SK-N-SH treated with all-trans-retinoic acid at 6 μM for 48 hours (cell line): ENCODE measurements around the gene SHC4.

Experiments used
- ATAC-seq: fragments of 200-7000 bp; cut with Tn5 transposase; 3 replicates; pipeline ENCODE4 v1.9.1; 2020; ENCODE audit warnings: mild to moderate bottlenecking, moderate library complexity
- ARNTL ChIP-seq: fragments of 450-650 bp; formaldehyde crosslinking; IDR thresholded peaks from 2 replicates; pipeline ENCODE4 v1.5.0; 2020; ENCODE audit warnings: low read depth, mild to moderate bottlenecking, moderate library complexity, borderline replicate concordance
- BACH2 ChIP-seq: fragments of 250-450 bp; sonication (Bioruptor Pico); IDR thresholded peaks from 2 replicates; pipeline ENCODE4 v1.9.0; 2021; ENCODE audit warnings: mild to moderate bottlenecking, borderline replicate concordance
- CREB5 ChIP-seq: fragments of 250-450 bp; sonication (Bioruptor Pico); IDR thresholded peaks from 2 replicates; pipeline ENCODE4 v1.5.1; 2020; ENCODE audit warnings: low read depth, mild to moderate bottlenecking, moderate library complexity
- CSDC2 ChIP-seq: fragments of 250-450 bp; sonication (Bioruptor Pico); IDR thresholded peaks from 2 replicates; pipeline ENCODE4 v1.5.0; 2020; ENCODE audit warnings: mild to moderate bottlenecking, moderate library complexity
- ESRRG ChIP-seq: fragments of 250-450 bp; sonication (Bioruptor Pico); IDR thresholded peaks from 2 replicates; pipeline ENCODE4 v1.6.1; 2021; ENCODE audit warnings: mild to moderate bottlenecking
- ISL1 ChIP-seq: fragments of 250-450 bp; sonication (Bioruptor Pico); IDR thresholded peaks from 2 replicates; pipeline ENCODE4 v2.1.2; 2022; ENCODE audit warnings: mild to moderate bottlenecking, moderate library complexity
- OSR1 ChIP-seq: fragments of 250-450 bp; sonication (Bioruptor Pico); IDR thresholded peaks from 2 replicates; pipeline ENCODE4 v1.8.0; 2022; ENCODE audit warnings: moderate library complexity, mild to moderate bottlenecking, inconsistent platforms
- PATZ1 ChIP-seq: fragments of 250-450 bp; sonication (Bioruptor Pico); IDR thresholded peaks from 2 replicates; pipeline ENCODE4 v1.8.0; 2020; ENCODE audit warnings: mild to moderate bottlenecking, moderate library complexity, borderline replicate concordance
- POU6F1 ChIP-seq: fragments of 250-450 bp; sonication (Bioruptor Pico); IDR thresholded peaks from 2 replicates; pipeline ENCODE4 v1.8.0; 2021; ENCODE audit warnings: low read depth, mild to moderate bottlenecking, moderate library complexity, borderline replicate concordance
- RARB ChIP-seq: fragments of 250-450 bp; sonication (Bioruptor Pico); IDR thresholded peaks from 2 replicates; pipeline ENCODE4 v1.8.0; 2021; ENCODE audit warnings: mild to moderate bottlenecking, moderate library complexity
- SNAI2 ChIP-seq: fragments of 250-450 bp; sonication (Bioruptor Pico); IDR thresholded peaks from 2 replicates; pipeline ENCODE4 v1.5.0; 2020; ENCODE audit warnings: mild to moderate bottlenecking, moderate library complexity
- TCF4 ChIP-seq: fragments of 250-450 bp; sonication (Bioruptor Pico); IDR thresholded peaks from 2 replicates; pipeline ENCODE4 v1.8.0; 2021; ENCODE audit warnings: mild to moderate bottlenecking, moderate library complexity, borderline replicate concordance
- TOX ChIP-seq: fragments of 250-450 bp; sonication (Bioruptor Pico); IDR thresholded peaks from 2 replicates; pipeline ENCODE4 v1.8.0; 2021; ENCODE audit warnings: mild to moderate bottlenecking, moderate library complexity, borderline replicate concordance
- TSHZ2 ChIP-seq: fragments of 250-450 bp; sonication (Bioruptor Pico); IDR thresholded peaks from 2 replicates; pipeline ENCODE4 v1.5.0; 2020; ENCODE audit warnings: mild to moderate bottlenecking, moderate library complexity
- ZFP3 ChIP-seq: fragments of 250-450 bp; sonication (Bioruptor Pico); IDR thresholded peaks from 2 replicates; pipeline ENCODE4 v1.5.0; 2020; ENCODE audit warnings: mild to moderate bottlenecking, moderate library complexity
- ZFP30 ChIP-seq: fragments of 450-650 bp; formaldehyde crosslinking; IDR thresholded peaks from 2 replicates; pipeline ENCODE4 v1.5.0; 2022; ENCODE audit warnings: mild to moderate bottlenecking, moderate library complexity
- ZNF565 ChIP-seq: fragments of 450-650 bp; formaldehyde crosslinking; conservative IDR thresholded peaks from 2 replicates; pipeline ENCODE4 v1.5.0; 2020; ENCODE audit warnings: low read depth, mild to moderate bottlenecking, moderate library complexity
- ZNF70 ChIP-seq: fragments of 450-650 bp; formaldehyde crosslinking; IDR thresholded peaks from 2 replicates; pipeline ENCODE4 v1.5.0; 2020; ENCODE audit warnings: mild to moderate bottlenecking, moderate library complexity
- ZNF8 ChIP-seq: fragments of 450-650 bp; formaldehyde crosslinking; IDR thresholded peaks from 2 replicates; pipeline ENCODE4 v1.5.0; 2020; ENCODE audit warnings: mild to moderate bottlenecking, moderate library complexity

SHC4 gene

GRCh38 chr15:48898446-48898845 is 65.3 kb downstream of the SHC4 start:
- no peak for ATAC-seq
- TF ChIP-seq ZNF565 (CRISPR knock-in tag) = no peak
- no peak for TF ChIP-seq POU6F1 (CRISPR knock-in tag)
- no peak for TF ChIP-seq ZNF70 (CRISPR knock-in tag)
- TF ChIP-seq CREB5 (CRISPR knock-in tag) = no peak
- TF ChIP-seq ZFP3 (CRISPR knock-in tag) = no peak
- TF ChIP-seq ZNF8 (CRISPR knock-in tag) = no peak
- TF ChIP-seq CSDC2 = no peak
- no peak for TF ChIP-seq TSHZ2 (CRISPR knock-in tag)
- no peak for TF ChIP-seq TCF4
- no peak for TF ChIP-seq SNAI2 (CRISPR knock-in tag)
- no peak for TF ChIP-seq ESRRG (CRISPR knock-in tag)
- no peak for TF ChIP-seq TOX
- TF ChIP-seq OSR1 (CRISPR knock-in tag) = no peak
- TF ChIP-seq RARB (CRISPR knock-in tag) = no peak
- TF ChIP-seq BACH2 (CRISPR knock-in tag) = no peak

- ATAC-seq = no peak
- TF ChIP-seq RARB (CRISPR knock-in tag) (no peak), PATZ1 (CRISPR knock-in tag) (no peak)
Measured at GRCh38 chr15:48898032-48898431, 65.7 kb downstream of the SHC4 start.

- no peak for TF ChIP-seq ZFP3 (CRISPR knock-in tag)
- TF ChIP-seq, all 23 proteins: peak for 0
- no peak for ATAC-seq
Measured at GRCh38 chr15:48896869-48897814, 66.6 kb downstream of the SHC4 start.

- ATAC-seq = no peak
- TF ChIP-seq ARNTL (CRISPR knock-in tag) (no peak), ESRRG (CRISPR knock-in tag) (no peak), POU6F1 (CRISPR knock-in tag) (no peak), CREB5 (CRISPR knock-in tag) (no peak), CSDC2 (no peak), RARB (CRISPR knock-in tag) (no peak), PATZ1 (CRISPR knock-in tag) (no peak), ZFP30 (no peak), ISL1 (no peak)
Measured at GRCh38 chr15:48893311-48893710, 70.4 kb downstream of the SHC4 start.
